Stimulated activated CD4-positive, alpha-beta T cell treated with anti-CD3 and anti-CD28 coated beads, Interleukin-2, amount 100 ng/mL, for 24 hours (primary cell): ENCODE results near the gene ROBO2.

Experiments used
- DNase-seq, 2 donors: peaks; one replicate each; pipeline ENCODE4 v3.0.0-alpha.2; 2020

ROBO2 gene

DNA sequence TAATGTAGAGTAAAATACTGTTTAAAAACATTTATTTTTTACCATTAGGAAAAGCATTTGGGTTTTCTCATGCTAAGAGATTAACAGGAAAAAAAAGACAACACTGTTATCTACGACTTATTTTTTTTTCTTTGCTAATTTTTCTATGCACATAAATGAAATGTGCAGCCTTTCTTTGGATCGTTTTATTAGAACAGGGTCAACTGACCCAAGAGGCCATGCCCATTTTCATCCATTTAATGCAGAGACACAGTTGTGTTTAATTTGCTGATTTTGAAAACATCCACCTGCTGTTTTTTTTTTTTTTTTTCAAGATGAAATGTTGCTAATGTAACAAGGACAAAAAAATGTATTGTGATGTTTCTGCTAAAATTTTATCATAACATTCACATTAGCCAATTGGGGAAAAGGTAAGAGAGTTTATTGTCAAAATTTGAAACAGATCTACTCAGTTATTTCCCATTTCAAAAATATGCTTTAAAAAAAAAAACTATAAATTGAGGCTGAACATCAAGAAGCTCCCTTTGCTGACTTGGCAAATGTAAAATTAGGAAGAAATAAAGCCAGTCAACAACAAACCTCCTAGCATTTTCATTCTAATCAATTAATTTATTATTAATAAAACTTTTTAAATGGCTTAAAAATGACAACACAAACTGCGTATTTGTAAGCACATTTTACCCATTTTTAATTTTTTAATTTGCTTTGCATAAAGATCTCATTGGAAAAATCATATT is 485.2 kb downstream of the ROBO2 start:
- DNase-seq = no peak

DNA sequence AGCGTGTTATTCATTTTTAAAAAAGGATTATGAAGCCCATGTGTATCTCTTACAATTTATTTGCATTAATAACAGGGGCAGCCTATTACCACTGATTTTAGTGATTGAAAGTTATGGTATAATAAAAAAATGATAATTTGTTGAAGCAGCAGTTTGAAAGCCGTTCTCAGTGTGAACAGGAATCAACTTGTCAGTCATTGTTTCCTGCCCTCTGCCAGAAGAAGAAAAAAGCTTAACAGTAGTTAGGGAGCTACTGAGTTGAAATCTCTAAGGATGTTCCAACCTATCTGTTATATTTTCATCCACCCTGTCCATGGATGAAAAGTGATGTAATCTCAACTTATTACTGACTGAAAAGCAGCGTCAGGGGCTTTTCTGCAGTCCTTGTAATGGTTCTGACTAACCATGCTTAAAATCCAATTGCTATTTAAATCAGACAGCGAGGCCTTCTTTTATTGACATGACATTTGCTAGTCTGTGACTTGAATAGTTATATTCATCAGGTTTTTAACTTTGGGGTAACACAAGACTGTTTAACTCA is 486.7 kb downstream of the ROBO2 start:
- DNase-seq = no peak

- DNase-seq = no peak
Measured at GRCh38 chr3:77529522-77529921, 489.6 kb downstream of the ROBO2 start.

DNA sequence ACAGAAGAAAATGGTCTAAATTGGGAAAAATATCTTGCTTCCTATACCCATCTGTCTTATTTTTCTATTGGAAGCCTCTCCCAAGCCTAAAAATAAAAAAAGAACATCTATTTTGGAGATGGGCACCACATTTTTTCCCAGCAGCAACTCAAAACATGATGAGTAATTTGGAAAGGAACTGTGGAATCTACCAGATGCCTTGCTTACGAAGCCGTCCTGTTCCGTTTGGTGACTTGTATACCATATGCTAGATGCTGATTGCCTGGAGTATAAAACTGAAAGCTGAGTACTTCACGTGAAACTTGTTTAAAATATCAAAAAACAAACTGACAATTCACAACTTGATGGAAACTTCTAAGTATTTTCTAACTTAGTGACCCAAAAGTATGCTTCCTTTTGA is 491.0 kb downstream of the ROBO2 start:
- no peak for DNase-seq

- DNase-seq = no peak
Measured at GRCh38 chr3:77535116-77535515, 495.2 kb downstream of the ROBO2 start.

DNA sequence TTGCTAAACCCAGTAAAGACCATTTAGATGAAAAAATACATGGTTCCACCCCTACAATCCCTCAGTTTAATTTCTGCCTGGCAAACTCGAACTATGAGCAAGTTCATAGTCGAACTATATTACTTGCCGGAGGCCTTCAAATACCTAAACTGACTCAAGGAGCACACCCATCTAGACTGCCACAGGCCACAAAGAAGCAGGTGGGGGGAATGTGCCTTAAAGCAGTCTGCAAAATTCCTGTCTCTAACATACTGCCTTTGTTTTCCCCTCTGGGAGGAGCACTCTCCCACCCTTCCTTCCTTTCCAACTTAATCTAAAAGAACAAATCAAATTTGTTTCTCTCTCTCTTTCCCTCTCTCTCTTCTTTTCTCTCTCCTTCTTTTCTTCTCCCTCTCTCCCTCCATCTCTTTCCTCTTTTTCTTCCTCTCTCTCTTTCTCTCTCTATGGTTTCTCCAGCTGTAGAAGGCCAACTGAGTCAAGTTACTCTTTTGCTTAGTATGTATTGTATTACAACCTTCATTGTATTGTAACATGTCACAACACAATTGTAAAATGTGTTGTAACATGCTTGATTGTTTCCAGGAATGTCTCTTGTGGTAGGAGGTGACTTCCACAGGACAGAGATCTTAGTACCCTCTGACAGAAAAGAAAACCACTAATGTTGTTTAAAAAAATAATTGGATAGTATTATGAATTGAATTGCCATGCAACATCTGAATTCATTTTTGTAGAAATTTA is 496.3 kb downstream of the ROBO2 start:
- no peak for DNase-seq

GRCh38 chr3:77539014-77539413 is 499.1 kb downstream of the ROBO2 start:
- no peak for DNase-seq

- DNase-seq = no peak
Measured at GRCh38 chr3:77539677-77540076, 499.8 kb downstream of the ROBO2 start.

- DNase-seq = no peak
Measured at GRCh38 chr3:77541203-77541922, 501.5 kb downstream of the ROBO2 start.

- DNase-seq = no peak
Measured at GRCh38 chr3:77546246-77546645, 506.3 kb downstream of the ROBO2 start.

GRCh38 chr3:77549034-77549433 is 509.1 kb downstream of the ROBO2 start:
- no peak for DNase-seq

DNA sequence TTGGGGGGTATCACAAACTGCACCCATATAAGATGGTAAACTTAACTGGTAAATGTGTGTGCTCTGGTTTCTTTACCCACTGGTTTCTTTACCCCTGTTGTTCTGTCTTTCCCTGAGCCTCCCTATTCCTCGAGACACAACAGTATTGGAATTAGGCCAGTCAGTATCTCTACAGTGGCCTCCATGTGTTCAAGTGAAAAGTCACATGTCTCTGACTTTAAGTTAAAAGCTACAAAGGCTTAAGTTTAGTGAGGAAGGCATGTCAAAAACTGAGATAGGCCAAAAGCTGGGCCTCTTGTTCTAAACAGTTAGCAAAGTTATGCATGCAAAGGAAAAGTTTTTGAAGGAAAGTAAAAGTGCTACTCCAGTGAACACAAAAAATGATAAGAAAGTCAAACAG is 513.3 kb downstream of the ROBO2 start:
- no peak for DNase-seq

- DNase-seq = no peak
Measured at GRCh38 chr3:77562089-77562488, 522.2 kb downstream of the ROBO2 start.

GRCh38 chr3:77563012-77563411 is 523.1 kb downstream of the ROBO2 start:
- no peak for DNase-seq

DNA sequence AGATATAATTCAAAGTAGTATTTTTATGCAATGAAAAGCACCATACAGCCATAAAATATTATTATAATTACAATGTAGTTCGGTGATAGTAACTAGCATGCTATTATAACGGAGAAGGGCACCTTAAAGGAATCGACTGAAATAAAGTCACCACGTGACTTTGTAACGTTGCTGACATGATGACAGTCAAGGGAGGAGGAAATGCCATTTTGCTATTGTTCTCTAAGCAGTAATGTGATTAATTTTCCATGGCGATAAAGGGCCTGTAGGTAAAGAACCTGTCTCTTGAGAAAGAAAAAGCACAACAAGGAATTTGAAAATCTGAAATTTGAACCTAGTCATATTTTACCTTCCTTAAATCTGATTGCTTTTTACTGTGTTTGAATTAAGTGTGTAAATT is 526.2 kb downstream of the ROBO2 start:
- DNase-seq = no peak

GRCh38 chr3:77571971-77572715 is 532.2 kb downstream of the ROBO2 start:
- DNase-seq = no peak

- no peak for DNase-seq
Measured at GRCh38 chr3:77577264-77577663, 537.4 kb downstream of the ROBO2 start.

GRCh38 chr3:77586216-77586615 is 546.3 kb downstream of the ROBO2 start:
- no peak for DNase-seq

DNA sequence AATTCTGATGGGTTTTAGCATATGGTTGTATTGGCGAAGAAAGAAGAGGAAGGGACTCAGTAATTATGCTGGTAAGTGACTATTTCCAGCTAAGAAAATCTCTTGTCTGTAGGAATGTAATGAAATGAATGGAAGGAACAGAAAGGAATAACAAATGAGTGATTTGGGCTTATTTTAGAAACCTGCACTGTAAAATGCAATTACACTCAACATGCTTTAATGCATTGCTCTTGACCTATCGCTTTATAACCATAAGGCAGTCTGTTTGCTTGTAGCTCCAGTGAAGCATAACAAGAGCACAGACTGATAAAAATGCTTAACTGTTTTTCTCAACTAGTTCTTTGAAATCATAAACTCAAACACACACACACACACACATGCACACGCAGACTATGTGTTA is 549.0 kb downstream of the ROBO2 start:
- DNase-seq = no peak

- no peak for DNase-seq
Measured at GRCh38 chr3:77590191-77590590, 550.3 kb downstream of the ROBO2 start.

- no peak for DNase-seq
Measured at GRCh38 chr3:77595371-77595870, 555.5 kb downstream of the ROBO2 start.

DNA sequence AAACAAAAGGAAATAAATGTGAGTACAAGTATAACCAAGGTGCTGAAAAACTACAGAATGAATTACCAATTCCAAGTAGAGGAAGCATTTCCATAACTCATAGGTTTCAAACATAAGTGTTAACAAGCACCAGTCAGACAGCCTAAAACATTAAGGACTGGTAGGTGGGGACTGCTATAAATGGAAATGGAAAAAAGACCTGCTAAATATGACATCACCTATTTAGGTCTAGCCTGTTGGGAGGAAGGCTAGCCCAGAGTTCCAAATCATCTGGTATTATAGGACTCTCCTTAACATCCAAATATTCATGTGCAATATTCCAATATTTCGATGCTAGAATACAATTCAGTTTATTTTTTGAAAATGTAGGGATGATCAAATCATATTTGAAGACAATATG is 560.0 kb downstream of the ROBO2 start:
- DNase-seq = no peak
